ENCODE measurements around the gene ERICH3.

The ERICH3 gene

DNA sequence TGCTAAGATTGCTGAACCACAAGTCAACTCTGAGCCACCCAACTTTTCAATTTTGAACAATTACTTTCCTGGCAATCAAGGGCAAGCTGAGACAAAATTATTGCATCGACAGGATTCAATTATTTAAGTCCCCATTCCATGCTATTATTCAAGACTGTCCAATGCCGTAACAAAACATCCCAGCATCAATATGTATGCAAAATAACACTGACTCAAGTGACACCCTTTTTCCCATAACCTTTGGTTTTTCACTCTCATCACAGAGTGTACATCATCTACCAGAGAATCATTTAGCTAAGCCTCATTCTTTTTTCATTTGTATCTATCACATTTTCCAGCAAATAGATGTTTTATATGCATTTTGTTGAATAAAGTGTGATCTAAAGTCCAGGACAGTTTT lies 54.6 kb downstream of the ERICH3 start:
- TF ChIP-seq CTCF (IDR thresholded peaks at IDR 0.05; ENCODE audit: low read depth, low read length), result no peak
- no peaks in the 10 kb centered on the region for H3K36me3 ChIP-seq
- H3K4me3 ChIP-seq (ENCODE audit: low read depth, low read length), result no peak overlapping the region
- DNase-seq, result no peak
- no peak overlapping the region for H3K27ac ChIP-seq
- H3K27me3 ChIP-seq (ENCODE audit: insufficient read depth, low read depth, severe bottlenecking), result no peaks in the 10 kb centered on the region
- H3K9me3 ChIP-seq (ENCODE audit: severe bottlenecking), result no peaks in the 10 kb centered on the region

DNA sequence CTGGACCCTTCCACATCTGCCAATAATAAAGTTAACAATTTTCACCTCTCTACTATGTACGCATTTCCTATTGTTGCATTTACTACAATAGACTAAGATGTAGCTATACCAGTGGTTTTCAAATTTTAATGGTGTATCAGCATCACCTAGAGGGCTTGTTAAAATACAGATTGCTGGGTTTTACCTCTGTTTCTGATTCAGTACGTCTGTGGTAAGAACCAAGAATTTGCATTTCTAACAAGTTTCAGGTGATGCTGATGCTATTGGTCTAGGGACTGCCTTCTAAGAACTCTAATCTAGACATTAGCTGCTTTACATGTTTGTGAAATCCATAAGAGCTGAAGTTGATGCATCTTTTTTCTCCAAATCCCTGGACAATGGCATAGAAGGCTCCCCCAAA lies 59.7 kb downstream of the ERICH3 start:
- H3K36me3 ChIP-seq, result no peaks in the 10 kb centered on the region
- DNase-seq, result no peak
- no peak for TF ChIP-seq CTCF (IDR thresholded peaks at IDR 0.05; ENCODE audit: low read depth, low read length)
- H3K27me3 ChIP-seq (ENCODE audit: insufficient read depth, low read depth, severe bottlenecking), result no peaks in the 10 kb centered on the region
- no peak overlapping the region for H3K4me3 ChIP-seq (ENCODE audit: low read depth, low read length)
- H3K27ac ChIP-seq, result no peak overlapping the region
- no peaks in the 10 kb centered on the region for H3K9me3 ChIP-seq (ENCODE audit: severe bottlenecking)

DNA sequence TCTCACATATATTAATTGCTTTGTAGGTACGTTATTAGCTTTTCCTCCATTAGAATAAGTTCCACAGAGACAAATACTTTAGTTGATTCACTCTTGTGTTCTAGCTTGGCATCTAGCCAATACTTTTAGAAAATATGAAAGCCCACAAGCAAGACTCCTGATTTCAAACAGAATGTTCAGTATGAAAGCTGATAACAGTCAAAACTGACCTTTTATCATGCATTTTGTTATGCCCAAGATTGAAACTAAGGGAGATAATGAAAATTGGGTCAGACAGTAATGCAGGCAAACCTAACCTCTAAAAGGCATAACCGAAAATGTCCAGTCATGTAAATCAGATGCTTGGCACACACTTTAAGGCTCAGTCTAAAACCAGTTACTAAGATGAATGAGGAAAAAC lies 61.7 kb downstream of the ERICH3 start:
- Histone ChIP-seq H3K27ac (no peak overlapping the region), H3K9me3 (ENCODE audit: severe bottlenecking) (no peaks in the 10 kb centered on the region), H3K4me3 (ENCODE audit: low read depth, low read length) (no peak overlapping the region), H3K36me3 (no peaks in the 10 kb centered on the region), H3K27me3 (ENCODE audit: insufficient read depth, low read depth, severe bottlenecking) (no peaks in the 10 kb centered on the region)
- TF ChIP-seq CTCF (IDR thresholded peaks at IDR 0.05; ENCODE audit: low read depth, low read length), result no peak
- DNase-seq, result no peak

GRCh38 chr1:74610961-74611360 lies 62.6 kb downstream of the ERICH3 start:
- no peak overlapping the region for H3K4me3 ChIP-seq (ENCODE audit: low read depth, low read length)
- no peaks in the 10 kb centered on the region for H3K27me3 ChIP-seq (ENCODE audit: insufficient read depth, low read depth, severe bottlenecking)
- no peaks in the 10 kb centered on the region for H3K9me3 ChIP-seq (ENCODE audit: severe bottlenecking)
- no peak for TF ChIP-seq CTCF (IDR thresholded peaks at IDR 0.05; ENCODE audit: low read depth, low read length)
- no peak for DNase-seq
- H3K27ac ChIP-seq, result no peak overlapping the region
- no peaks in the 10 kb centered on the region for H3K36me3 ChIP-seq

DNA sequence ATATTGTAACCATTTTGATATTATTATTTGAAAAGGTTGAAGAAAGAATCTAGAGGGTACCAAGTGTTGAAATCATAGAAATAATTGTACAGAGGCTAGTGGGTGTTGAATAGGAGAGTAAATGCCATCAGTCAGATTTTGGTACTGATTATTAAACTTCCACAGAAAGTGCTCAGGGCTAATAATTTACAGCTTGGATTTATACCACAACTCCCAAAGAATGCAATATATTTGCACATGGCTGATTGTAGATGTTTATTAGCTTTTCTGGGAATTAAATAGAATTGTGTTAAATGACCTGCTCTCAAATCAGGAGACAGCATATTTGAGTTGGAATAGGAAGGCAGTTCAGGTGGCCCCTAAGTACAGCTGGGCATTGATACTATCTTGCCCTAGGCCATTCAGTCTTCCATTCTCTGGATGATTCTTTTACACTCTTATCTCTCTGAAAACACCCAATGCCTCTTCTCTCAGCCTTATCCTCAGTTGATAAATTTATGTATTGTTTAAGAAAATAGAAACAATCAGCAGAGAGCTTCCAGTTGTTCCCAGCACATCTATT lies 63.7 kb downstream of the ERICH3 start:
- no peak for TF ChIP-seq CTCF (IDR thresholded peaks at IDR 0.05; ENCODE audit: low read depth, low read length)
- no peaks in the 10 kb centered on the region for H3K36me3 ChIP-seq
- H3K27ac ChIP-seq, result no peak overlapping the region
- no peaks in the 10 kb centered on the region for H3K27me3 ChIP-seq (ENCODE audit: insufficient read depth, low read depth, severe bottlenecking)
- H3K4me3 ChIP-seq (ENCODE audit: low read depth, low read length), result no peak overlapping the region
- no peaks in the 10 kb centered on the region for H3K9me3 ChIP-seq (ENCODE audit: severe bottlenecking)
- DNase-seq, result no peak

DNA sequence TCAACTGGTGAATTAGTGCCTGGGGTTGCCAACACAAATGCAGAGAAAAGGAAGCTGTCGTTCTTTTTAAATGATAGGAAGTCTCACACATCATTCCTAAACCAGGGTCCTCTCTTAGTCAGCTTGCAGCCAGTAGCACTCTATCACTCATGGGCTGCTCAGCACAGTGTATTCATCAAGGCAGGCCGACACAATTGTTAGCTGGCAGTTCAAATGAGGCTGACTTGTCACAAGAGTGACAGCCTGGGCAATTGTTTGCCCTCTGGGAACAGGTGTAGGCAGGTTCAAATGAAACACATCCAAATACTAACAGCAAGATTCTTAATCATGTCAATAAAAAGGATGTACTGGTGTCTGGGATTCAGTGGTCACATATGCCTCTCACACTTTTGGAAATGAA lies 76.9 kb downstream of the ERICH3 start:
- no peak for TF ChIP-seq CTCF (IDR thresholded peaks at IDR 0.05; ENCODE audit: low read depth, low read length)
- Histone ChIP-seq H3K9me3 (ENCODE audit: severe bottlenecking) (no peaks in the 10 kb centered on the region), H3K4me3 (ENCODE audit: low read depth, low read length) (no peak overlapping the region), H3K36me3 (no peaks in the 10 kb centered on the region), H3K27me3 (ENCODE audit: insufficient read depth, low read depth, severe bottlenecking) (no peaks in the 10 kb centered on the region), H3K27ac (no peak overlapping the region)
- DNase-seq, result no peak
